Fibroblast of lung (primary cell): ENCODE data around the gene CCDC30.

Experiments used
- CTCF ChIP-seq, 2 donors: IDR thresholded peaks in 1 of 2; conservative IDR thresholded peaks in 1 of 2; 1 replicate in 1 of 2; 2 replicates in 1 of 2; pipeline ENCODE4 v1.5.1; 2011 to 2012; ENCODE audit warnings: low read length in 2 of 2, control low read depth in 1 of 2, inconsistent platforms in 1 of 2, low read depth in 1 of 2, mild to moderate bottlenecking in 1 of 2
- EZH2 ChIP-seq: IDR thresholded peaks from 2 replicates; pipeline ENCODE4 v1.5.1; 2012; ENCODE audit warnings: low read length, control low read depth, mild to moderate bottlenecking; ENCODE audit errors: missing control alignments

GRCh38 chr1:42480921-42481320 is 17.8 kb downstream of the CCDC30 start:
- TF ChIP-seq CTCF (conservative IDR thresholded peaks at IDR 0.05 in 1 of 2, IDR thresholded peaks at IDR 0.05 in 1 of 2; ENCODE audit: low read depth in 1 of 2, low read length in 2 of 2) (no peak), EZH2 (no peak)
